Ishikawa (cell line): ENCODE measurements around the gene CD6.

ENCODE experiments used
- CEBPB ChIP-seq: IDR thresholded peaks from 2 replicates; pipeline ENCODE4 v1.6.1; 2012
- CREB1 ChIP-seq: IDR thresholded peaks from 2 replicates; pipeline ENCODE4 v1.6.1; 2012; ENCODE audit warnings: low read depth
- EGR1 ChIP-seq: IDR thresholded peaks from 2 replicates; pipeline ENCODE4 v1.6.1; 2012
- EP300 ChIP-seq: IDR thresholded peaks from 2 replicates; pipeline ENCODE4 v1.6.1; 2012; ENCODE audit warnings: borderline replicate concordance
- FOXM1 ChIP-seq: IDR thresholded peaks from 2 replicates; pipeline ENCODE4 v1.6.1; 2012; ENCODE audit warnings: low read depth, borderline replicate concordance
- NFIC ChIP-seq: IDR thresholded peaks from 2 replicates; pipeline ENCODE4 v1.6.1; 2012
- RAD21 ChIP-seq: IDR thresholded peaks from 2 replicates; pipeline ENCODE4 v1.6.1; 2012; ENCODE audit warnings: low read depth
- REST ChIP-seq: IDR thresholded peaks from 2 replicates; pipeline ENCODE4 v1.6.1; 2012; ENCODE audit warnings: low read depth, mild to moderate bottlenecking
- TAF1 ChIP-seq: IDR thresholded peaks from 2 replicates; pipeline ENCODE4 v1.6.1; 2012; ENCODE audit warnings: low read depth, mild to moderate bottlenecking
- TCF12 ChIP-seq: IDR thresholded peaks from 2 replicates; pipeline ENCODE4 v1.6.1; 2012; ENCODE audit warnings: low read depth
- TEAD4 ChIP-seq: IDR thresholded peaks from 2 replicates; pipeline ENCODE4 v1.6.1; 2012
- YY1 ChIP-seq: IDR thresholded peaks from 2 replicates; pipeline ENCODE4 v1.6.1; 2012; ENCODE audit warnings: low read depth
- ZBTB7A ChIP-seq: IDR thresholded peaks from 2 replicates; pipeline ENCODE4 v1.6.1; 2012; ENCODE audit warnings: low read depth
- TF ChIP-seq, protein P1 (sequence below): IDR thresholded peaks from 2 replicates; pipeline ENCODE4 v1.6.1; 2012
- TF ChIP-seq, protein P2 (sequence below): IDR thresholded peaks from 2 replicates; pipeline ENCODE4 v1.6.1; 2012

Gene CD6

DNA sequence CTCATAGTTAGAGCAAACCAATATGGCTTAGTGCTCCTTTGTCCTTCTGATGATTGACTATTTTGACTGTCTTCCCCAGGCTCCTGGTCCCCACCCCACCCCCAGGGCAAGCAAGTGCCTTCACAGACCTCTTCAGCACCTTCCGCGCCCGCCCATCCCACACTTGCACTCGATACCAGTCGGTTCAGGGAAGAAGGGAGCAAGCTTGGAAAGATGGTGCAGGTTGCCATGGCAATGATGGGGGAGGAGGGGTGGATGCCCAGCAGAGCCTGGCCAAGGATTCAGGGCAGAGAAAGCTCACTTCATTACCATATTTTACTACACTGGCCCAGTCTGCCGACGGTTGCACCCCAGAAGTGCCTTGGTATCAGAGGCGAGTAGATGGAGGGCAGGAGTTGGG, 45.0 kb upstream of the CD6 start:
- no peak for TF ChIP-seq REST
- TF ChIP-seq, protein P1, sequence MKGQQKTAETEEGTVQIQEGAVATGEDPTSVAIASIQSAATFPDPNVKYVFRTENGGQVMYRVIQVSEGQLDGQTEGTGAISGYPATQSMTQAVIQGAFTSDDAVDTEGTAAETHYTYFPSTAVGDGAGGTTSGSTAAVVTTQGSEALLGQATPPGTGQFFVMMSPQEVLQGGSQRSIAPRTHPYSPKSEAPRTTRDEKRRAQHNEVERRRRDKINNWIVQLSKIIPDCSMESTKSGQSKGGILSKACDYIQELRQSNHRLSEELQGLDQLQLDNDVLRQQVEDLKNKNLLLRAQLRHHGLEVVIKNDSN: no peak
- no peak for TF ChIP-seq RAD21
- TF ChIP-seq, protein P2, sequence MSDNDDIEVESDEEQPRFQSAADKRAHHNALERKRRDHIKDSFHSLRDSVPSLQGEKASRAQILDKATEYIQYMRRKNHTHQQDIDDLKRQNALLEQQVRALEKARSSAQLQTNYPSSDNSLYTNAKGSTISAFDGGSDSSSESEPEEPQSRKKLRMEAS: no peak
- TF ChIP-seq NFIC: no peak
- no peak for TF ChIP-seq TEAD4
- no peak for TF ChIP-seq ZBTB7A
- no peak for TF ChIP-seq TAF1
- TF ChIP-seq EP300: no peak
- TF ChIP-seq EGR1: no peak
- no peak for TF ChIP-seq TCF12
- no peak for TF ChIP-seq YY1

DNA sequence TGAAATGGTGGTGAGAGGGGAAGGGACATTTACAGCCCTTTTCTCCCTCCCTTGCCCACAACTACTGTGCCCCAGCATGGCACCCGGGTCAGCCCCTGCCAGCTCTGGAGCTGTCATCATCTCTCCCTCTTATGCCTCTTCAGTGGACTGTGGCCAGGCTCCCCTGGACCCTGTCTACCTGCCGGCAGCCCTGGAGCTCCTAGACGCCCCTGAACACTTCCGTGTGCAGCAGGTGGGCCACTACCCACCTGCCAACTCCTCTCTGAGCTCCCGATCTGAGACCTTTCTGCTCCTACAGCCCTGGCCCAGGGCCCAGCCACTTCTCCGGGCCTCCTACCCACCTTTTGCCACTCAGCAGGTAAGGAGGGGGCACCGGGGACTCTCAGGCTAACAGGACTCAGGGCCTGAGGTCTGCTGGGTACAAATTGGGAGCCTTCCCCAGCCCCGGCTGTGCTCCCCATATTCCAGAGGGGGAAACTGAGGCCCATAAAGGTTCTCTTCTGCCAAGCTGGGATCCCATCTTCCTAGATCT, 44.4 kb upstream of the CD6 start:
- TF ChIP-seq TCF12 (no peak), TEAD4 (no peak), ZBTB7A (no peak), TAF1 (no peak), NFIC (no peak), CREB1 (no peak), YY1 (no peak), EGR1 (no peak), REST (no peak), FOXM1 (no peak), CEBPB (no peak), EP300 (no peak), RAD21 (no peak)
- TF ChIP-seq, protein P2: no peak
- TF ChIP-seq, protein P1: no peak

GRCh38 chr11:60927600-60927999, 43.9 kb upstream of the CD6 start:
- no peak for TF ChIP-seq CEBPB
- TF ChIP-seq REST: no peak
- no peak for TF ChIP-seq FOXM1
- no peak for TF ChIP-seq CREB1
- TF ChIP-seq, protein P2: no peak
- no peak for TF ChIP-seq EP300
- no peak for TF ChIP-seq TCF12
- no peak for TF ChIP-seq EGR1
- no peak for TF ChIP-seq ZBTB7A

GRCh38 chr11:60928563-60929001, 42.9 kb upstream of the CD6 start:
- no peak for TF ChIP-seq YY1
- no peak for TF ChIP-seq ZBTB7A
- TF ChIP-seq EGR1: no peak

- TF ChIP-seq, protein P2: no peak
- TF ChIP-seq TAF1 (no peak), TCF12 (no peak), CEBPB (no peak), EGR1 (no peak), NFIC (no peak), REST (no peak), EP300 (no peak), TEAD4 (no peak), RAD21 (no peak), FOXM1 (no peak)
Measured at GRCh38 chr11:60929764-60930163, 41.7 kb upstream of the CD6 start.
